Measurements from ENCODE around the gene UBE2D4.

DNA sequence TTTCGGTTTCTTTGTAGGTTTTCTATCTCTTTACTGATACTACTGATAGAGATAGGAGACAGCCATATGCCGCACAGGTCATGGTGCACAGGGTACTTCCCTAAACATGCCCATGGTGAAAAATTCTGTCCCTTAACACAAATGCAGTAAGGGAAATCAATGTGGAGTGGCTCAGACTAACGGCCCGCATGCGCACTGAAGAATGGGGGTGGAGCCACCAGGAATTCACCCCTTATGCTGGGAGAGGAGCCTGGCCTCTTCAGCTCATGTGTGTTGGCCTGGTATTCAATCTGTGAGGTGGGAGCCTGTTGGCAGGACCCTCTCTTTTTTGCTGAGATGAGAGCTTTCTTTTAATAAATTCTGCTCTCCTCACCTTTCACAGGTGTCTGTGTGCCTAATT lies 11.4 kb upstream of the UBE2D4 start:
- TF ChIP-seq, protein P1, sequence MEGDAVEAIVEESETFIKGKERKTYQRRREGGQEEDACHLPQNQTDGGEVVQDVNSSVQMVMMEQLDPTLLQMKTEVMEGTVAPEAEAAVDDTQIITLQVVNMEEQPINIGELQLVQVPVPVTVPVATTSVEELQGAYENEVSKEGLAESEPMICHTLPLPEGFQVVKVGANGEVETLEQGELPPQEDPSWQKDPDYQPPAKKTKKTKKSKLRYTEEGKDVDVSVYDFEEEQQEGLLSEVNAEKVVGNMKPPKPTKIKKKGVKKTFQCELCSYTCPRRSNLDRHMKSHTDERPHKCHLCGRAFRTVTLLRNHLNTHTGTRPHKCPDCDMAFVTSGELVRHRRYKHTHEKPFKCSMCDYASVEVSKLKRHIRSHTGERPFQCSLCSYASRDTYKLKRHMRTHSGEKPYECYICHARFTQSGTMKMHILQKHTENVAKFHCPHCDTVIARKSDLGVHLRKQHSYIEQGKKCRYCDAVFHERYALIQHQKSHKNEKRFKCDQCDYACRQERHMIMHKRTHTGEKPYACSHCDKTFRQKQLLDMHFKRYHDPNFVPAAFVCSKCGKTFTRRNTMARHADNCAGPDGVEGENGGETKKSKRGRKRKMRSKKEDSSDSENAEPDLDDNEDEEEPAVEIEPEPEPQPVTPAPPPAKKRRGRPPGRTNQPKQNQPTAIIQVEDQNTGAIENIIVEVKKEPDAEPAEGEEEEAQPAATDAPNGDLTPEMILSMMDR (IDR thresholded peaks at IDR 0.05): no peak
- TF ChIP-seq POLR2A (IDR thresholded peaks at IDR 0.05) (no peak), POLR2AphosphoS5 (IDR thresholded peaks at IDR 0.05) (no peak)

All from breast epithelium (tissue), 3 donors.